ENCODE results near the gene PTPRM.

PTPRM gene

GRCh38 chr18:8367217-8367988, 800.3 kb downstream of the PTPRM start:
- DNase-seq (ENCODE audit: low read depth), result no peak
- TF ChIP-seq CTCF (conservative IDR thresholded peaks at IDR 0.05; ENCODE audit: low read depth, low read length), result peak; percentile 76
- peak overlapping the region; percentile 38 for H3K4me3 ChIP-seq (ENCODE audit: low read length)

- no peak for DNase-seq (ENCODE audit: low read depth)
- no peak for TF ChIP-seq CTCF (conservative IDR thresholded peaks at IDR 0.05; ENCODE audit: low read depth, low read length)
- no peak overlapping the region for H3K4me3 ChIP-seq (ENCODE audit: low read length)
Measured at GRCh38 chr18:8368512-8369217, 801.5 kb downstream of the PTPRM start.

GRCh38 chr18:8373486-8373885, 806.4 kb downstream of the PTPRM start:
- DNase-seq (ENCODE audit: low read depth), result no peak
- no peak overlapping the region for H3K4me3 ChIP-seq (ENCODE audit: low read length)
- TF ChIP-seq CTCF (conservative IDR thresholded peaks at IDR 0.05; ENCODE audit: low read depth, low read length), result no peak

- DNase-seq (ENCODE audit: low read depth), result no peak
- TF ChIP-seq CTCF (conservative IDR thresholded peaks at IDR 0.05; ENCODE audit: low read depth, low read length), result no peak
- no peak overlapping the region for H3K4me3 ChIP-seq (ENCODE audit: low read length)
Measured at GRCh38 chr18:8374676-8375075, 807.6 kb downstream of the PTPRM start.

- no peak for TF ChIP-seq CTCF (conservative IDR thresholded peaks at IDR 0.05; ENCODE audit: low read depth, low read length)
- DNase-seq (ENCODE audit: low read depth), result no peak
Measured at GRCh38 chr18:8375249-8375648, 808.1 kb downstream of the PTPRM start.

GRCh38 chr18:8376113-8376512, 809.0 kb downstream of the PTPRM start:
- DNase-seq (ENCODE audit: low read depth), result no peak
- no peak for TF ChIP-seq CTCF (conservative IDR thresholded peaks at IDR 0.05; ENCODE audit: low read depth, low read length)
- H3K4me3 ChIP-seq (ENCODE audit: low read length), result no peak overlapping the region

More at GRCh38 chr18:8375249-8375648, 808.1 kb downstream of the PTPRM start:
- H3K4me3 ChIP-seq (ENCODE audit: low read length), result no peak overlapping the region
